SU-DHL-6 (cell line): ENCODE results near the gene COL1A1.

Experiments used
- H2AFZ ChIP-seq: fragments of 200-600 bp; sonication (generic); 2 replicates; pipeline ENCODE4 v1.6.1; 2014; ENCODE audit warnings: low read depth, mild to moderate bottlenecking, moderate library complexity, mixed read lengths, antibody characterized with exemption, low read length; ENCODE audit not compliant: severe bottlenecking
- H3F3A ChIP-seq: fragments of 200-600 bp; shearing (Covaris generic); 2 replicates; pipeline ENCODE4 v1.6.0; 2016; ENCODE audit warnings: antibody characterized with exemption, mild to moderate bottlenecking; ENCODE audit not compliant: insufficient read depth
- H3K27ac ChIP-seq: fragments of 200-600 bp; sonication (generic); 2 replicates; pipeline ENCODE4 v1.5.1; 2016; ENCODE audit warnings: low read depth, mild to moderate bottlenecking, low read length, moderate library complexity, mixed read lengths
- H3K27me3 ChIP-seq: fragments of 200-600 bp; sonication (generic), shearing (Covaris generic); 2 replicates; pipeline ENCODE4 v1.6.0; 2014; ENCODE audit warnings: mild to moderate bottlenecking, low read length
- H3K36me3 ChIP-seq: fragments of 200-600 bp; sonication (generic); 2 replicates; pipeline ENCODE4 v1.6.1; 2014; ENCODE audit warnings: mild to moderate bottlenecking, low read length, mixed read lengths
- H3K4me2 ChIP-seq: fragments of 300-600, 200-600 bp; shearing (Covaris generic), sonication (generic); 2 replicates; pipeline ENCODE4 v1.6.0; 2014; ENCODE audit warnings: low read length, low read depth, mild to moderate bottlenecking; ENCODE audit not compliant: poor library complexity, severe bottlenecking
- H3K4me3 ChIP-seq: fragments of 200-600 bp; sonication (generic); 2 replicates; pipeline ENCODE4 v1.5.1; 2014; ENCODE audit warnings: antibody characterized with exemption, low read length, mild to moderate bottlenecking, mixed read lengths; ENCODE audit not compliant: insufficient read depth, poor library complexity, severe bottlenecking
- H3K79me2 ChIP-seq: fragments of 200-600 bp; sonication (generic); 2 replicates; pipeline ENCODE4 v1.6.1; 2014; ENCODE audit warnings: mild to moderate bottlenecking, low read length, moderate library complexity; ENCODE audit not compliant: insufficient read depth
- H3K9ac ChIP-seq: fragments of 200-600 bp; sonication (generic); 2 replicates; pipeline ENCODE4 v1.7.0; 2014; ENCODE audit warnings: mild to moderate bottlenecking, low read length
- H3K9me2 ChIP-seq: fragments of 200-600 bp; sonication (generic); replicated peaks from 2 replicates; pipeline ENCODE4 v1.6.1; 2014; ENCODE audit warnings: low read length; ENCODE audit not compliant: insufficient read depth
- H3K9me3 ChIP-seq: fragments of 200-600 bp; sonication (generic); 2 replicates; pipeline ENCODE4 v1.6.1; 2014; ENCODE audit warnings: low read length, mixed read lengths; ENCODE audit not compliant: insufficient read depth
- H4K20me1 ChIP-seq: fragments of 200-600 bp; sonication (generic); 2 replicates; pipeline ENCODE4 v1.6.1; 2014; ENCODE audit warnings: low read depth, mild to moderate bottlenecking, antibody characterized with exemption, low read length, moderate library complexity, mixed read lengths
- CTCF ChIP-seq: fragments of 200-600 bp; sonication (generic); IDR thresholded peaks from one replicate; pipeline ENCODE4 v1.5.1; 2017; ENCODE audit warnings: antibody characterized with exemption, mild to moderate bottlenecking, low read length, moderate library complexity; ENCODE audit not compliant: insufficient read depth, poor library complexity, severe bottlenecking
- EZH2phosphoT487 ChIP-seq: fragments of 200-600 bp; sonication (generic), shearing (Covaris generic); conservative IDR thresholded peaks from 2 replicates; pipeline ENCODE4 v1.6.1; 2018; ENCODE audit warnings: mild to moderate bottlenecking, antibody characterized with exemption, low read length, moderate library complexity, mixed read lengths

Gene COL1A1

GRCh38 chr17:50182783-50183420 lies 18.5 kb downstream of the COL1A1 start:
- Histone ChIP-seq H3K27me3 (no peaks in the 10 kb centered on the region), H3K27ac (no peak overlapping the region), H3K9me2 (no peaks in the 10 kb centered on the region), H3K4me3 (no peak overlapping the region), H3F3A (no peaks in the 10 kb centered on the region), H2AFZ (no peak overlapping the region), H3K4me2 (no peak overlapping the region), H3K9ac (no peak overlapping the region), H4K20me1 (no peaks in the 10 kb centered on the region), H3K36me3 (no peaks in the 10 kb centered on the region), H3K9me3 (no peaks in the 10 kb centered on the region), H3K79me2 (no peaks in the 10 kb centered on the region)
- TF ChIP-seq EZH2phosphoT487: no peak
- no peak for TF ChIP-seq CTCF

- Histone ChIP-seq H3K9ac (no peak overlapping the region), H3K36me3 (no peaks in the 10 kb centered on the region), H3K27ac (no peak overlapping the region), H3K79me2 (no peaks in the 10 kb centered on the region), H3K27me3 (no peaks in the 10 kb centered on the region), H4K20me1 (no peaks in the 10 kb centered on the region), H3K4me2 (no peak overlapping the region), H3K4me3 (no peak overlapping the region), H2AFZ (no peak overlapping the region), H3K9me2 (no peaks in the 10 kb centered on the region), H3K9me3 (no peaks in the 10 kb centered on the region), H3F3A (no peaks in the 10 kb centered on the region)
- TF ChIP-seq CTCF: no peak
These were observed 19.6 kb downstream of the COL1A1 start for GRCh38 chr17:50181591-50182560.

GRCh38 chr17:50181144-50181543 lies 20.3 kb downstream of the COL1A1 start:
- no peaks in the 10 kb centered on the region for H3K9me3 ChIP-seq
- H2AFZ ChIP-seq: no peak overlapping the region
- no peaks in the 10 kb centered on the region for H3K27me3 ChIP-seq
- no peaks in the 10 kb centered on the region for H4K20me1 ChIP-seq
- no peaks in the 10 kb centered on the region for H3K79me2 ChIP-seq
- no peaks in the 10 kb centered on the region for H3K36me3 ChIP-seq
- no peaks in the 10 kb centered on the region for H3K9me2 ChIP-seq
- H3K27ac ChIP-seq: no peak overlapping the region
- no peak overlapping the region for H3K4me2 ChIP-seq
- H3F3A ChIP-seq: no peaks in the 10 kb centered on the region
- no peak overlapping the region for H3K4me3 ChIP-seq
- TF ChIP-seq EZH2phosphoT487: no peak
- TF ChIP-seq CTCF: no peak
- no peak overlapping the region for H3K9ac ChIP-seq
